Panc1 (cell line): ENCODE measurements around the gene C4orf17. TPM values are rescaled to one million over a fixed set of nuclear protein-coding genes. Genes with fewer than 3 reads are reported as not detected.

Source experiments
- ATAC-seq: fragments of 200-7000 bp; cut with Tn5 transposase; 2 replicates; pipeline ENCODE4 v1.9.1; 2020; ENCODE audit warnings: mild to moderate bottlenecking, moderate library complexity
- BruUV-seq: library from RNA; stranded (reverse); fragments of 400-500 nt; replicated peaks from 2 replicates; lab custom pipeline; 2021; lab: Mats Ljungman, UMichigan
- CTCF ChIA-PET: fragments of 300-600 bp; sonication (Branson Sonifier 250); formaldehyde crosslinking; loops from one replicate; lab custom pipeline; 2022; ENCODE audit warnings: antibody characterized with exemption; lab: Charles Lee
- POLR2A ChIA-PET: fragments of 300-600 bp; sonication (Branson Sonifier 250); formaldehyde crosslinking; loops from one replicate; lab custom pipeline; 2022; ENCODE audit warnings: antibody characterized with exemption; lab: Charles Lee
- DNase-seq: peaks from one replicate; pipeline ENCODE4 v3.0.0-alpha.2; 2010; ENCODE audit warnings: low read depth, low spot score
- H3K27ac ChIP-seq: 2 replicates; pipeline ENCODE4 v1.5.1; 2011; ENCODE audit warnings: mild to moderate bottlenecking, low read length, inconsistent platforms
- H3K27me3 ChIP-seq: fragments of 200-500 bp; sonication (Bioruptor generic); 2 replicates; pipeline ENCODE4 v1.6.0; 2014; ENCODE audit warnings: low read length, inconsistent platforms; ENCODE audit not compliant: control insufficient read depth, insufficient read depth
- H3K36me3 ChIP-seq: fragments of 200-500 bp; sonication (Bioruptor generic); 2 replicates; pipeline ENCODE4 v1.5.1; 2014; ENCODE audit warnings: inconsistent platforms, mild to moderate bottlenecking, low read length, moderate library complexity; ENCODE audit not compliant: control insufficient read depth, insufficient read depth
- H3K4me1 ChIP-seq: 2 replicates; pipeline ENCODE4 v1.5.1; 2011; ENCODE audit warnings: inconsistent platforms, mild to moderate bottlenecking, low read length, moderate library complexity; ENCODE audit not compliant: control insufficient read depth, insufficient read depth
- H3K4me3 ChIP-seq, 2 experiments: 2 replicates each; pipeline ENCODE4 v1.5.1; 2011 to 2012; ENCODE audit warnings: low read depth in 2 of 2, low read length in 2 of 2, mild to moderate bottlenecking in 2 of 2, inconsistent platforms in 1 of 2, moderate library complexity in 1 of 2
- H3K9me3 ChIP-seq: fragments of 200-500 bp; sonication (Bioruptor generic); 2 replicates; pipeline ENCODE4 v1.5.1; 2014; ENCODE audit warnings: low read depth, mild to moderate bottlenecking, inconsistent platforms, low read length, moderate library complexity; ENCODE audit not compliant: control insufficient read depth, insufficient read depth
- CTCF ChIP-seq: fragments of 450-650 bp; IDR thresholded peaks from 2 replicates; pipeline ENCODE4 v1.5.1; 2017; ENCODE audit warnings: mild to moderate bottlenecking
- POLR2AphosphoS5 ChIP-seq: IDR thresholded peaks from 2 replicates; pipeline ENCODE4 v1.6.1; 2012; ENCODE audit warnings: mild to moderate bottlenecking, low read depth, low read length, moderate library complexity
- REST ChIP-seq, 2 experiments: IDR thresholded peaks; 2 replicates each; pipeline ENCODE4 v1.6.1; 2011 to 2012; ENCODE audit warnings: low read depth in 2 of 2, control low read depth in 1 of 2, low read length in 1 of 2, mild to moderate bottlenecking in 1 of 2, moderate library complexity in 1 of 2; ENCODE audit not compliant: insufficient read depth in 1 of 2
- SIN3A ChIP-seq: IDR thresholded peaks from 2 replicates; pipeline ENCODE4 v1.6.1; 2012; ENCODE audit warnings: low read depth, mild to moderate bottlenecking, low read length, moderate library complexity, borderline replicate concordance; ENCODE audit not compliant: insufficient read depth
- TCF7L2 ChIP-seq: IDR thresholded peaks from 2 replicates; pipeline ENCODE4 v1.6.1; 2011; ENCODE audit warnings: mild to moderate bottlenecking, low read depth, low read length, inconsistent platforms
- in situ Hi-C: cut with HindIII; loops from 2 replicates; pipeline ENCODE4 v1.10.0; 2016; ENCODE audit warnings: low sequenced_read_pairs, low pct_unique_long_range_greater_than_20kb
- intact Hi-C: fragments of 100-400 bp; cut with micrococcal nuclease; formaldehyde crosslinking; loops from one replicate; pipeline ENCODE4 v1.10.0; 2022; ENCODE audit not compliant: unreplicated experiment
- total RNA-seq: library from RNA; stranded (reverse); gene quantifications from one replicate; pipeline ENCODE4 v1.2.1, GENCODE V29; 2021; ENCODE audit not compliant: unreplicated experiment

Gene C4orf17
- total RNA-seq, 1 experiment from 2014 or later: not detected

- no peak for ATAC-seq
- no TSS peak for BruUV-seq
- Histone ChIP-seq H3K27me3 (no peaks in the 10 kb centered on the region), H3K9me3 (no peaks in the 10 kb centered on the region), H3K27ac (no peak overlapping the region), H3K36me3 (no peaks in the 10 kb centered on the region; the same call in 1 of the 2 replicates), H3K4me1 (no peaks in the 10 kb centered on the region), H3K4me3 (no peak overlapping the region)
- DNase-seq: no peak
- intact Hi-C loops (no loop called here), in situ Hi-C loops (no loop called here)
- CTCF ChIA-PET: no interaction called here
- POLR2A ChIA-PET: no interaction called here
- TF ChIP-seq POLR2AphosphoS5: no peak
- TF ChIP-seq SIN3A: no peak
- TF ChIP-seq TCF7L2: no peak
- TF ChIP-seq CTCF: no peak
- no peak for TF ChIP-seq REST (IDR thresholded peaks at IDR 0.05; ENCODE audit: insufficient read depth in 1 of 2, low read depth in 2 of 2, low read length in 1 of 2)
Observed at GRCh38 chr4:99587803-99588202, 77.0 kb downstream of the C4orf17 start.

- Histone ChIP-seq H3K4me1 (no peaks in the 10 kb centered on the region), H3K27ac (no peak overlapping the region), H3K27me3 (no peaks in the 10 kb centered on the region), H3K9me3 (no peaks in the 10 kb centered on the region), H3K36me3 (no peaks in the 10 kb centered on the region; the same call in 1 of the 2 replicates), H3K4me3 (no peak overlapping the region)
- ATAC-seq: no peak
- in situ Hi-C loops (no loop called here), intact Hi-C loops (no loop called here)
- ChIA-PET POLR2A (no interaction called here), CTCF (no interaction called here)
- no peak for DNase-seq
- BruUV-seq: no TSS peak
- TF ChIP-seq POLR2AphosphoS5 (no peak), SIN3A (no peak)
Observed at GRCh38 chr4:99591757-99592156, 80.9 kb downstream of the C4orf17 start.

Other genes starting within 250 kb of the C4orf17 start
- gene ADH1A, start 220.0 kb upstream of the C4orf17 start, total RNA-seq: not detected
- gene ADH1B, start 189.6 kb upstream of the C4orf17 start, total RNA-seq: 0.98 TPM
- gene ADH1C, start 158.3 kb upstream of the C4orf17 start, total RNA-seq: not detected
- gene ADH7, start 75.7 kb upstream of the C4orf17 start, total RNA-seq: not detected
- 1.4 TPM for gene TRMT10A, start 53.0 kb downstream of the C4orf17 start, total RNA-seq
- gene MTTP, start 63.8 kb downstream of the C4orf17 start, total RNA-seq: 0.26 TPM
- not detected for gene C4orf54, start 146.8 kb downstream of the C4orf17 start, total RNA-seq